Neural cell (in vitro differentiated cells): ENCODE results near the gene CREBBP.

ENCODE experiments used
- CTCF ChIP-seq: fragments of 450-650 bp; IDR thresholded peaks from 2 replicates; pipeline ENCODE4 v1.5.1; 2014; ENCODE audit warnings: antibody characterized with exemption, mild to moderate bottlenecking, moderate library complexity; ENCODE audit not compliant: poor library complexity, severe bottlenecking
- EZH2 ChIP-seq: fragments of 200-600, 300-800 bp; shearing (Covaris generic), sonication (generic); IDR thresholded peaks from 2 replicates; pipeline ENCODE4 v1.6.1; 2014; ENCODE audit warnings: antibody characterized with exemption, low read length, borderline replicate concordance, mild to moderate bottlenecking; ENCODE audit not compliant: insufficient read depth, poor library complexity, severe bottlenecking
- RAD21 ChIP-seq: fragments of 450-650 bp; conservative IDR thresholded peaks from 2 replicates; pipeline ENCODE4 v1.6.1; 2014; ENCODE audit warnings: antibody characterized with exemption, mild to moderate bottlenecking, moderate library complexity
- REST ChIP-seq: IDR thresholded peaks from 2 replicates; pipeline ENCODE4 v1.6.1; 2012; ENCODE audit warnings: borderline replicate concordance

DNA sequence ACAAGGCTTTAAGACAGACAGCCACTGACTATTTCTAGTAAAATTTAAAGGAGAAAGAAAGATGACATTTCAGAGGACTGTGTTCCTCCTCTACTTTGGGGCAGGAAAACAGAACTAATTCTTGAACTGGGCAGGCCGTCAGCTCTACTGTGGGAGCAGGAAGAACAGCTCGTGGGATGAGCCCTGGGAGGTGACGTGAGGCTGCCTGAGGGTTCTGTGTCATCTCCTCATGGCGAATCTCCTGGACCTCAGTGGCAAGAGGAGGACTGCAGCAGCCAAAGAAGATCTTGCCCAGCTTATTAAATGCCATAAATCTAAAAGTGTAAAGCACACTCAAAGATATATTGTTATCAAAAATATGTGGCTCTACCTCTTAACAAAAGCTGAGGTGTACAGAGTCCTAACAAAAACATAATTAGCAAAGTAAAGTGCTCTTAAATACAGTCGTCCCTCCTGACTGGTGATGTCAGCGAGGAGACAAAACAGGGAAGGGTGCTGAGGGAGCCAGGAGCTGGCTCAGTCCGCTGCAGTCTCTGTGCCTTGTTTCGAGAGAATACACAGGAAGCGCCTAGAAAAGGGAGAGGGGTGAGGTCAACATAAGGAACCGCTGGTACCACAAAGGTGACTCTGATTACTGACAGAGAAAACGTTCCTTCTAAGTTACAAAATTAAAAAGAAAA lies 58.0 kb downstream of the CREBBP start:
- no peak for TF ChIP-seq CTCF
- no peak for TF ChIP-seq EZH2
- no peak for TF ChIP-seq REST
- TF ChIP-seq RAD21, result no peak
